ENCODE results near the gene MISP3. TPM values are rescaled to one million over a fixed set of nuclear protein-coding genes. Genes with fewer than 3 reads are reported as not detected.
"Not testable (repeated sequence)": the region's sequence is repeated elsewhere in the genome, so short reads cannot be mapped to it uniquely, and the experiment has no call there.

MISP3 gene
- polyA plus RNA-seq, 1 donor (not counting 4 experiments of a cell fraction or from before 2014, with no cell fraction given): 0.79 TPM

DNA sequence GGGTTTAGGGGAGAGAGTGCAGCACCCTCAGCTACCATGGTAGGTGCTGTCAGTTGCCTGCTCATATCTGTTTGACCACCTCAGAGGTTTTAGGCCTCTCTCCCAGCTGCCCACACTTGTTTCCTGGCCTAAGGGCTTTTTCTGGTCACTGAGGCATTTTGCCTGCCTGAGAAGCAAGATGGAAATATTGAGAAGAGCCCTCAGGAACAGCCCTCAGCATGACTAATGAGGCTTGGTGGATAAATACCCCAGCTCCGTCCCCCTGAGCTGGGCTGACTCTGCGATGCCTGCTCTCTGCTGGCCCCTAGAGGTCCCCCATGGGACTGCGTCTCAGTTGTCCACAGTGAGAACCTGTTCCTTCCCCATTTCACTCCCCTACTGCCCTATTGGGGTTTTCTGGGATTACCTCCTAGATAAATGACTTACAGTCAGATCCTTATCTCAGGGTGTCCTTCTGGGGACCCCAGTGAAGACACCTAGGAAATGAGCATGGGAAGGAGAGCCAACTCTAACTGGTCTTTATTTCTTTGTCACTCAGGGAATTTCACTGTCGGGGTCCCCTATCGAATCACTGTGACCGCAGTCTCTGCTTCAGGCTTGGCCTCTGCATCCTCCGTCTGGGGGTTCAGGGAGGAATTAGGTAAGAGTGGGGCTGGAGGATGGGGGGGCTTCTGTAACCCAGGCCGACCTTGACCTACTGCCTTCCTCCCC is 24.0 kb upstream of the MISP3 start:
- Histone ChIP-seq H3K27me3 (ENCODE audit: control insufficient read depth, extremely low read depth, insufficient read depth, low read length) (no peaks in the 10 kb centered on the region), H3K4me1 (ENCODE audit: control insufficient read depth, extremely low read depth, insufficient read depth, low read length) (no peaks in the 10 kb centered on the region), H4K20me1 (ENCODE audit: control insufficient read depth, extremely low read depth, insufficient read depth, low read length) (no peaks in the 10 kb centered on the region), H3K4me3 (ENCODE audit: control insufficient read depth in 2 of 3, extremely low read depth in 1 of 3, insufficient read depth in 2 of 3, low read depth in 1 of 3, low read length in 3 of 3) (no peak overlapping the region), H3K79me2 (ENCODE audit: control insufficient read depth, insufficient read depth, low read length) (no peaks in the 10 kb centered on the region), H3K36me3 (ENCODE audit: control insufficient read depth in 2 of 2, extremely low read depth in 1 of 2, insufficient read depth in 2 of 2, low read length in 2 of 2) (peaks cover 0 to 2% of the 10 kb centered on the region in 2 experiments), H3K9me1 (ENCODE audit: control insufficient read depth, extremely low read depth, insufficient read depth, low read length) (no peaks in the 10 kb centered on the region), H3K9me3 (ENCODE audit: control insufficient read depth, low read depth, low read length) (no peaks in the 10 kb centered on the region), H2AFZ (ENCODE audit: control insufficient read depth, low read length) (no peak overlapping the region), H3K4me2 (ENCODE audit: control insufficient read depth, extremely low read depth, insufficient read depth, low read depth, low read length) (no peak overlapping the region), H3K27ac (ENCODE audit: control insufficient read depth, insufficient read depth, low read length) (no peak overlapping the region), H3K9ac (ENCODE audit: control insufficient read depth, extremely low read depth, insufficient read depth, low read length) (no peak overlapping the region)
- no peak for TF ChIP-seq EZH2 (IDR thresholded peaks at IDR 0.05; ENCODE audit: low read length)
- TF ChIP-seq, protein P1, sequence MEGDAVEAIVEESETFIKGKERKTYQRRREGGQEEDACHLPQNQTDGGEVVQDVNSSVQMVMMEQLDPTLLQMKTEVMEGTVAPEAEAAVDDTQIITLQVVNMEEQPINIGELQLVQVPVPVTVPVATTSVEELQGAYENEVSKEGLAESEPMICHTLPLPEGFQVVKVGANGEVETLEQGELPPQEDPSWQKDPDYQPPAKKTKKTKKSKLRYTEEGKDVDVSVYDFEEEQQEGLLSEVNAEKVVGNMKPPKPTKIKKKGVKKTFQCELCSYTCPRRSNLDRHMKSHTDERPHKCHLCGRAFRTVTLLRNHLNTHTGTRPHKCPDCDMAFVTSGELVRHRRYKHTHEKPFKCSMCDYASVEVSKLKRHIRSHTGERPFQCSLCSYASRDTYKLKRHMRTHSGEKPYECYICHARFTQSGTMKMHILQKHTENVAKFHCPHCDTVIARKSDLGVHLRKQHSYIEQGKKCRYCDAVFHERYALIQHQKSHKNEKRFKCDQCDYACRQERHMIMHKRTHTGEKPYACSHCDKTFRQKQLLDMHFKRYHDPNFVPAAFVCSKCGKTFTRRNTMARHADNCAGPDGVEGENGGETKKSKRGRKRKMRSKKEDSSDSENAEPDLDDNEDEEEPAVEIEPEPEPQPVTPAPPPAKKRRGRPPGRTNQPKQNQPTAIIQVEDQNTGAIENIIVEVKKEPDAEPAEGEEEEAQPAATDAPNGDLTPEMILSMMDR (optimal IDR thresholded peaks at IDR 0.05 in 1 of 3, IDR thresholded peaks at IDR 0.05 in 1 of 3, conservative IDR thresholded peaks at IDR 0.05 in 1 of 3; ENCODE audit: extremely low read depth in 1 of 3, insufficient read depth in 2 of 3, low read length in 3 of 3): peak; percentile 79 to 94 (median 94)
- DNase-seq (ENCODE audit: low read depth, low spot score) (no peak), FAIRE-seq (no peak)
- dilution Hi-C loops (cut with MboI; ENCODE audit: extremely low pct_ligation_motif_present, low sequenced_read_pairs): no loop called here

DNA sequence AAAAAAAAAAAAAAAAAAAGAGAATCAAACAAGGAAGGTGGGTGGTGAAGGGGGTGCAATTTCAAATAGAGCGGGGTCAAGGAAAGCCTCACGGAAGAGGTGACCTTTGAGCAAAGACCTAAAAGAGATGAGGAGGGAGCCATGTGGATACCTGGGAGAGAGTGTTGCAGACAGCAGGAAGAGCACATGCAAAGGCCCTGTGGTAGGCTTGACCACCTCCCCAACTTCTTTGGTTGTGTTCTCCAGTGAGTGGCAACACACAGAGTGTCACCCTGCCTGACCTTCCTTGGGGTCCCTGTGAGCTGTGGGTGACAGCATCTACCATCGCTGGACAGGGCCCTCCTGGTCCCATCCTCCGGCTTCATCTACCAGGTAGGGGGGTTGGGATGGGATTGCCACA is 22.1 kb upstream of the MISP3 start:
- DNase-seq (ENCODE audit: low read depth, low spot score) (no peak), FAIRE-seq (no peak)
- Histone ChIP-seq H3K9ac (ENCODE audit: control insufficient read depth, extremely low read depth, insufficient read depth, low read length) (no peak overlapping the region), H3K4me1 (ENCODE audit: control insufficient read depth, extremely low read depth, insufficient read depth, low read length) (no peaks in the 10 kb centered on the region), H3K27me3 (ENCODE audit: control insufficient read depth, extremely low read depth, insufficient read depth, low read length) (peaks cover 4% of the 10 kb centered on the region), H2AFZ (ENCODE audit: control insufficient read depth, low read length) (no peak overlapping the region), H3K79me2 (ENCODE audit: control insufficient read depth, insufficient read depth, low read length) (no peaks in the 10 kb centered on the region), H3K9me3 (ENCODE audit: control insufficient read depth, low read depth, low read length) (no peaks in the 10 kb centered on the region), H3K27ac (ENCODE audit: control insufficient read depth, insufficient read depth, low read length) (no peak overlapping the region), H3K4me3 (ENCODE audit: control insufficient read depth in 2 of 3, extremely low read depth in 1 of 3, insufficient read depth in 2 of 3, low read depth in 1 of 3, low read length in 3 of 3) (no peak overlapping the region), H4K20me1 (ENCODE audit: control insufficient read depth, extremely low read depth, insufficient read depth, low read length) (no peaks in the 10 kb centered on the region), H3K9me1 (ENCODE audit: control insufficient read depth, extremely low read depth, insufficient read depth, low read length) (no peaks in the 10 kb centered on the region), H3K4me2 (ENCODE audit: control insufficient read depth, extremely low read depth, insufficient read depth, low read depth, low read length) (no peak overlapping the region), H3K36me3 (ENCODE audit: control insufficient read depth in 2 of 2, extremely low read depth in 1 of 2, insufficient read depth in 2 of 2, low read length in 2 of 2) (peaks cover 0 to 2% of the 10 kb centered on the region in 2 experiments)
- dilution Hi-C loops (cut with MboI; ENCODE audit: extremely low pct_ligation_motif_present, low sequenced_read_pairs): no loop called here
- TF ChIP-seq, protein P1 (optimal IDR thresholded peaks at IDR 0.05 in 1 of 3, IDR thresholded peaks at IDR 0.05 in 1 of 3, conservative IDR thresholded peaks at IDR 0.05 in 1 of 3; ENCODE audit: extremely low read depth in 1 of 3, insufficient read depth in 2 of 3, low read length in 3 of 3): no peak
- TF ChIP-seq EZH2 (IDR thresholded peaks at IDR 0.05; ENCODE audit: low read length): no peak

DNA sequence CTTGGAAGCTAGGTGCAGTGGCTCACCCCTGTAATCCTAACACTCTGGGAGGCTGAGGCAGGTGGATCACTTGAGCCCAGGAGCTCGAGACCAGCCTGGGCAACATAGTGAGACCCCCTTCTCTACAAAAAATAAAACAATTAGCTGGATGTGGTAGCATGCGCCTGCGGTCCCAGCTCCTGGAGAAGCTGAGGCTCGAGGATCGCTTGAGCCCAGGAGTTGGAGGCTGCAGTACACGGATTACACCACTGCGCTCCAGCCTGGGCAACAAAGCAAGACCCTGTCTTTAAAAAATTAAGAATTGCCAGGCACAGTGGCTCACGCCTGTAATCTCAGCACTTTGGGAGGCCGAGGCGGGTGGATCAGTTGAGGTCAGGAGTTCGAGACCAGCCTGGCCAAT is 21.6 kb upstream of the MISP3 start:
- H3K9me3 ChIP-seq (ENCODE audit: control insufficient read depth, low read depth, low read length); H3K9ac ChIP-seq (ENCODE audit: control insufficient read depth, extremely low read depth, insufficient read depth, low read length); H3K4me1 ChIP-seq (ENCODE audit: control insufficient read depth, extremely low read depth, insufficient read depth, low read length); H4K20me1 ChIP-seq (ENCODE audit: control insufficient read depth, extremely low read depth, insufficient read depth, low read length); H3K9me1 ChIP-seq (ENCODE audit: control insufficient read depth, extremely low read depth, insufficient read depth, low read length); H3K4me2 ChIP-seq (ENCODE audit: control insufficient read depth, extremely low read depth, insufficient read depth, low read depth, low read length); H3K27me3 ChIP-seq (ENCODE audit: control insufficient read depth, extremely low read depth, insufficient read depth, low read length); dilution Hi-C loops (cut with MboI; ENCODE audit: extremely low pct_ligation_motif_present, low sequenced_read_pairs); H3K36me3 ChIP-seq (ENCODE audit: control insufficient read depth in 2 of 2, extremely low read depth in 1 of 2, insufficient read depth in 2 of 2, low read length in 2 of 2); H3K79me2 ChIP-seq (ENCODE audit: control insufficient read depth, insufficient read depth, low read length); H3K27ac ChIP-seq (ENCODE audit: control insufficient read depth, insufficient read depth, low read length); H3K4me3 ChIP-seq (ENCODE audit: control insufficient read depth in 2 of 3, extremely low read depth in 1 of 3, insufficient read depth in 2 of 3, low read depth in 1 of 3, low read length in 3 of 3); H2AFZ ChIP-seq (ENCODE audit: control insufficient read depth, low read length); DNase-seq (ENCODE audit: low read depth, low spot score); FAIRE-seq: not testable (repeated sequence)
